SK-N-SH treated with all-trans-retinoic acid at 6 μM for 48 hours (cell line): ENCODE data around the gene S100B.

Experiments
- ATAC-seq: fragments of 200-7000 bp; cut with Tn5 transposase; 3 replicates; pipeline ENCODE4 v1.9.1; 2020; ENCODE audit warnings: mild to moderate bottlenecking, moderate library complexity
- ARNTL ChIP-seq: fragments of 450-650 bp; formaldehyde crosslinking; IDR thresholded peaks from 2 replicates; pipeline ENCODE4 v1.5.0; 2020; ENCODE audit warnings: low read depth, mild to moderate bottlenecking, moderate library complexity, borderline replicate concordance
- BACH2 ChIP-seq: fragments of 250-450 bp; sonication (Bioruptor Pico); IDR thresholded peaks from 2 replicates; pipeline ENCODE4 v1.9.0; 2021; ENCODE audit warnings: mild to moderate bottlenecking, borderline replicate concordance
- CREB5 ChIP-seq: fragments of 250-450 bp; sonication (Bioruptor Pico); IDR thresholded peaks from 2 replicates; pipeline ENCODE4 v1.5.1; 2020; ENCODE audit warnings: low read depth, mild to moderate bottlenecking, moderate library complexity
- CSDC2 ChIP-seq: fragments of 250-450 bp; sonication (Bioruptor Pico); IDR thresholded peaks from 2 replicates; pipeline ENCODE4 v1.5.0; 2020; ENCODE audit warnings: mild to moderate bottlenecking, moderate library complexity
- ESRRG ChIP-seq: fragments of 250-450 bp; sonication (Bioruptor Pico); IDR thresholded peaks from 2 replicates; pipeline ENCODE4 v1.6.1; 2021; ENCODE audit warnings: mild to moderate bottlenecking
- GLIS3 ChIP-seq: fragments of 250-450 bp; sonication (Bioruptor Pico); IDR thresholded peaks from 2 replicates; pipeline ENCODE4 v1.5.0; 2020; ENCODE audit warnings: mild to moderate bottlenecking, moderate library complexity
- ISL1 ChIP-seq: fragments of 250-450 bp; sonication (Bioruptor Pico); IDR thresholded peaks from 2 replicates; pipeline ENCODE4 v2.1.2; 2022; ENCODE audit warnings: mild to moderate bottlenecking, moderate library complexity
- PATZ1 ChIP-seq: fragments of 250-450 bp; sonication (Bioruptor Pico); IDR thresholded peaks from 2 replicates; pipeline ENCODE4 v1.8.0; 2020; ENCODE audit warnings: mild to moderate bottlenecking, moderate library complexity, borderline replicate concordance
- POU6F1 ChIP-seq: fragments of 250-450 bp; sonication (Bioruptor Pico); IDR thresholded peaks from 2 replicates; pipeline ENCODE4 v1.8.0; 2021; ENCODE audit warnings: low read depth, mild to moderate bottlenecking, moderate library complexity, borderline replicate concordance
- PPARA ChIP-seq: fragments of 250-450 bp; sonication (Bioruptor Pico); IDR thresholded peaks from 2 replicates; pipeline ENCODE4 v1.5.0; 2020; ENCODE audit warnings: mild to moderate bottlenecking, borderline replicate concordance
- RARB ChIP-seq: fragments of 250-450 bp; sonication (Bioruptor Pico); IDR thresholded peaks from 2 replicates; pipeline ENCODE4 v1.8.0; 2021; ENCODE audit warnings: mild to moderate bottlenecking, moderate library complexity
- SNAI2 ChIP-seq: fragments of 250-450 bp; sonication (Bioruptor Pico); IDR thresholded peaks from 2 replicates; pipeline ENCODE4 v1.5.0; 2020; ENCODE audit warnings: mild to moderate bottlenecking, moderate library complexity
- TCF4 ChIP-seq: fragments of 250-450 bp; sonication (Bioruptor Pico); IDR thresholded peaks from 2 replicates; pipeline ENCODE4 v1.8.0; 2021; ENCODE audit warnings: mild to moderate bottlenecking, moderate library complexity, borderline replicate concordance
- TOX ChIP-seq: fragments of 250-450 bp; sonication (Bioruptor Pico); IDR thresholded peaks from 2 replicates; pipeline ENCODE4 v1.8.0; 2021; ENCODE audit warnings: mild to moderate bottlenecking, moderate library complexity, borderline replicate concordance
- ZC3H10 ChIP-seq: fragments of 250-450 bp; sonication (Bioruptor Pico); IDR thresholded peaks from 2 replicates; pipeline ENCODE4 v1.5.1; 2021; ENCODE audit warnings: mild to moderate bottlenecking, moderate library complexity
- ZFP3 ChIP-seq: fragments of 250-450 bp; sonication (Bioruptor Pico); IDR thresholded peaks from 2 replicates; pipeline ENCODE4 v1.5.0; 2020; ENCODE audit warnings: mild to moderate bottlenecking, moderate library complexity
- ZFP30 ChIP-seq: fragments of 450-650 bp; formaldehyde crosslinking; IDR thresholded peaks from 2 replicates; pipeline ENCODE4 v1.5.0; 2022; ENCODE audit warnings: mild to moderate bottlenecking, moderate library complexity
- ZNF565 ChIP-seq: fragments of 450-650 bp; formaldehyde crosslinking; conservative IDR thresholded peaks from 2 replicates; pipeline ENCODE4 v1.5.0; 2020; ENCODE audit warnings: low read depth, mild to moderate bottlenecking, moderate library complexity
- ZNF70 ChIP-seq: fragments of 450-650 bp; formaldehyde crosslinking; IDR thresholded peaks from 2 replicates; pipeline ENCODE4 v1.5.0; 2020; ENCODE audit warnings: mild to moderate bottlenecking, moderate library complexity
- ZNF8 ChIP-seq: fragments of 450-650 bp; formaldehyde crosslinking; IDR thresholded peaks from 2 replicates; pipeline ENCODE4 v1.5.0; 2020; ENCODE audit warnings: mild to moderate bottlenecking, moderate library complexity
- TF ChIP-seq, protein P1 (sequence below): fragments of 250-450 bp; sonication (Bioruptor Pico); IDR thresholded peaks from 2 replicates; pipeline ENCODE4 v1.5.0; 2020; ENCODE audit warnings: mild to moderate bottlenecking, moderate library complexity
- TF ChIP-seq, protein P2 (sequence below): fragments of 250-450 bp; sonication (Bioruptor Pico); IDR thresholded peaks from 2 replicates; pipeline ENCODE4 v1.5.1; 2021; ENCODE audit warnings: mild to moderate bottlenecking, moderate library complexity

S100B gene

DNA sequence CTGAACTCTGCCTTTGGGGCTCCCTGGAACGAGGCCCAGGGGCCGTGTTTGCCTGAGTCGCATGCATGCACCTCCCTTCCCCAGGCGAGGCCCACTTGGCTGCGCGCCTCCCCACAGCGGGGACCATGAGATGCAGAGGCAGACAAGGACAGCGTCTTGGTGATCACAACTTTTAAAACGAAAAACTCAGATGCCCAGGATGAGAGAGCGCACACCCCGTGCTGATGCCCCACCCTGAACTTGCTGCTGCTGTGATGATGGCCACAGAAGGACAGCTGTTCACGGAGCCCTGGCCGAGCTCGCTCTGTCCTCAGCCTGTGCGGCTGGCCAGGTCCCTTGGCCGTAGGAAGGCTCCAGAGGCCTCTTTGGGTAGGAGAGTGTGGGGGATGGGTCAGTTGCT is 19.2 kb upstream of the S100B start (continued):
- TF ChIP-seq, protein P1, sequence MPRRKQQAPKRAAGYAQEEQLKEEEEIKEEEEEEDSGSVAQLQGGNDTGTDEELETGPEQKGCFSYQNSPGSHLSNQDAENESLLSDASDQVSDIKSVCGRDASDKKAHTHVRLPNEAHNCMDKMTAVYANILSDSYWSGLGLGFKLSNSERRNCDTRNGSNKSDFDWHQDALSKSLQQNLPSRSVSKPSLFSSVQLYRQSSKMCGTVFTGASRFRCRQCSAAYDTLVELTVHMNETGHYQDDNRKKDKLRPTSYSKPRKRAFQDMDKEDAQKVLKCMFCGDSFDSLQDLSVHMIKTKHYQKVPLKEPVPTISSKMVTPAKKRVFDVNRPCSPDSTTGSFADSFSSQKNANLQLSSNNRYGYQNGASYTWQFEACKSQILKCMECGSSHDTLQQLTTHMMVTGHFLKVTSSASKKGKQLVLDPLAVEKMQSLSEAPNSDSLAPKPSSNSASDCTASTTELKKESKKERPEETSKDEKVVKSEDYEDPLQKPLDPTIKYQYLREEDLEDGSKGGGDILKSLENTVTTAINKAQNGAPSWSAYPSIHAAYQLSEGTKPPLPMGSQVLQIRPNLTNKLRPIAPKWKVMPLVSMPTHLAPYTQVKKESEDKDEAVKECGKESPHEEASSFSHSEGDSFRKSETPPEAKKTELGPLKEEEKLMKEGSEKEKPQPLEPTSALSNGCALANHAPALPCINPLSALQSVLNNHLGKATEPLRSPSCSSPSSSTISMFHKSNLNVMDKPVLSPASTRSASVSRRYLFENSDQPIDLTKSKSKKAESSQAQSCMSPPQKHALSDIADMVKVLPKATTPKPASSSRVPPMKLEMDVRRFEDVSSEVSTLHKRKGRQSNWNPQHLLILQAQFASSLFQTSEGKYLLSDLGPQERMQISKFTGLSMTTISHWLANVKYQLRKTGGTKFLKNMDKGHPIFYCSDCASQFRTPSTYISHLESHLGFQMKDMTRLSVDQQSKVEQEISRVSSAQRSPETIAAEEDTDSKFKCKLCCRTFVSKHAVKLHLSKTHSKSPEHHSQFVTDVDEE (CRISPR knock-in tag): no peak
- TF ChIP-seq ISL1 (CRISPR knock-in tag) (no peak), GLIS3 (no peak), ZNF565 (no peak), PPARA (CRISPR knock-in tag) (no peak)

- no peak for TF ChIP-seq ISL1 (CRISPR knock-in tag)
- ATAC-seq: no peak; the same call in 2 of the 3 replicates
Measured at GRCh38 chr21:46622226-46622625, 17.3 kb upstream of the S100B start.

DNA sequence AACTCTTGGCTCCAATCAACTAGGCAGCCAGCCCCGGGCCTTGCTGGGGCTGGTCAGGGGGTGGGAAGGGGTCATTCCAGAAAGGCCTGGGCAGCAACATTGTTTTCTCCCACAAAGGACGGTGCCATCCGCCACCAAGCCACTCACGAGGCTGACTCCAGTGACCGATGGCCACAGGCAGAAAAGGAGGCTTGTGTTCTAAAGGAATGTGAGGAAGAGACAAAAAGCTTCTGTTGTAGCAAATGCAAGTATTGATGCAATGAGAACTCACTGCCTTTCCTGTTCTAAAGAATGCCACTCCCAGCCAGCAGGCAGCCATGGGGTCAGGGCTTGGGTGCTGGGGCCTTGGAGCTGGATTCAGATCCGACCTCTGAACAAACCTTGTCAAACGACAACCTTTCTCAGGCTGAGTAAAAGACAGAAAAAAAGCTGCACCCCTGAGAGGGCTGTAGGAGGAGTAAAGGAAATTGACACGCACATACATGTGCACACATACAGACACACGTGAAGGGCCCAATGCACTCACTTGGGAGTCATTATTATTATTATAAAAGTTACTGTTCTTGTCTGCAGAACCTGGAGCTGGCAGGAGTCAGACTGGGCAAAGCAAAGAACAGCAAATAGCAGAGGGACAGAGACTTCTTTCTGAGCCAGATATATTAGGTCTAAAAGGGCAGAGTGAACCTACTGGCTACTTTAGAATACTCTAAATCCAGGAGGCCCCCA is 16.7 kb upstream of the S100B start:
- TF ChIP-seq ESRRG (CRISPR knock-in tag): no peak
- TF ChIP-seq POU6F1 (CRISPR knock-in tag): no peak
- no peak for TF ChIP-seq ZFP3 (CRISPR knock-in tag)
- TF ChIP-seq ZNF70 (CRISPR knock-in tag): no peak
- TF ChIP-seq CSDC2 (CRISPR knock-in tag): no peak
- no peak for TF ChIP-seq TCF4 (CRISPR knock-in tag)
- no peak for TF ChIP-seq ZC3H10 (CRISPR knock-in tag)
- TF ChIP-seq SNAI2 (CRISPR knock-in tag): no peak
- TF ChIP-seq ZNF8 (CRISPR knock-in tag): no peak
- no peak for ATAC-seq

DNA sequence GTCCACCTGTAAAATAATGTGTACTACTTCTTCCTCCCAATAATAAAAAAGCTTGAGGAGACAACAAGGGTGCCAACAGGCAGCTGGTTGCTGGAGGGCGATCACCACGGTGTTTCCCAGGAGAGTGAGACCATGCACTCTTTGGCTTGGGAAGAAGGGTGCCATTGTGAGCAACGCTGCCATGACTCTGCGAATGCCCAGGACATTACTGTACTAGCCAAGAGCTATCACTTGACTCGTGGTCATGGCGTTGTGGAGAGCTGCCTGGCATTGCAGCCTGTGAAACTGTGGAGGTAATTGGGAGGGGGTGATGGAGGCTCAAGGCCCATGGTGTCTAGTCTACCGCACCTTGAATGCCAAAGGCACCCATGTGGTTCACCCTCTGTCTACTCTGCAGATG is 16.0 kb upstream of the S100B start:
- no peak for TF ChIP-seq PATZ1
- TF ChIP-seq ZFP30 (CRISPR knock-in tag): no peak
- no peak for TF ChIP-seq BACH2 (CRISPR knock-in tag)
- TF ChIP-seq SNAI2 (CRISPR knock-in tag): no peak
- no peak for TF ChIP-seq ZNF70 (CRISPR knock-in tag)
- TF ChIP-seq, protein P2, sequence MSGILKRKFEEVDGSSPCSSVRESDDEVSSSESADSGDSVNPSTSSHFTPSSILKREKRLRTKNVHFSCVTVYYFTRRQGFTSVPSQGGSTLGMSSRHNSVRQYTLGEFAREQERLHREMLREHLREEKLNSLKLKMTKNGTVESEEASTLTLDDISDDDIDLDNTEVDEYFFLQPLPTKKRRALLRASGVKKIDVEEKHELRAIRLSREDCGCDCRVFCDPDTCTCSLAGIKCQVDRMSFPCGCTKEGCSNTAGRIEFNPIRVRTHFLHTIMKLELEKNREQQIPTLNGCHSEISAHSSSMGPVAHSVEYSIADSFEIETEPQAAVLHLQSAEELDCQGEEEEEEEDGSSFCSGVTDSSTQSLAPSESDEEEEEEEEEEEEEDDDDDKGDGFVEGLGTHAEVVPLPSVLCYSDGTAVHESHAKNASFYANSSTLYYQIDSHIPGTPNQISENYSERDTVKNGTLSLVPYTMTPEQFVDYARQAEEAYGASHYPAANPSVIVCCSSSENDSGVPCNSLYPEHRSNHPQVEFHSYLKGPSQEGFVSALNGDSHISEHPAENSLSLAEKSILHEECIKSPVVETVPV (CRISPR knock-in tag): no peak
- no peak for TF ChIP-seq TOX
- TF ChIP-seq ESRRG (CRISPR knock-in tag): no peak
- TF ChIP-seq PPARA (CRISPR knock-in tag): no peak
- TF ChIP-seq ARNTL: no peak
- no peak for TF ChIP-seq ZC3H10 (CRISPR knock-in tag)
- no peak for TF ChIP-seq GLIS3
- no peak for TF ChIP-seq ZNF8 (CRISPR knock-in tag)
- no peak for TF ChIP-seq CSDC2 (CRISPR knock-in tag)
- ATAC-seq: no peak

GRCh38 chr21:46619846-46620245 is 15.0 kb upstream of the S100B start:
- no peak for ATAC-seq
- TF ChIP-seq PPARA (CRISPR knock-in tag) (no peak), ISL1 (CRISPR knock-in tag) (no peak), PATZ1 (no peak), ESRRG (CRISPR knock-in tag) (no peak), ZC3H10 (CRISPR knock-in tag) (no peak), TOX (no peak), CREB5 (CRISPR knock-in tag) (no peak), RARB (CRISPR knock-in tag) (no peak), POU6F1 (CRISPR knock-in tag) (no peak)
